K562 (cell line): ENCODE data around the gene MSRB2.
"Not testable (repeated sequence)": the region's sequence is repeated elsewhere in the genome, so short reads cannot be mapped to it uniquely, and the experiment has no call there.

ENCODE experiments used
- BHLHE40 ChIP-seq: IDR thresholded peaks from 2 replicates; pipeline ENCODE4 v1.6.1; 2011; ENCODE audit warnings: low read length, improper control_type of control experiment
- EZH2 ChIP-seq: IDR thresholded peaks from 2 replicates; pipeline ENCODE4 v1.6.1; 2012; ENCODE audit warnings: low read depth, mild to moderate bottlenecking, inconsistent platforms, low read length, borderline replicate concordance
- GATA2 ChIP-seq: sonication (generic); formaldehyde crosslinking; IDR thresholded peaks from 2 replicates; pipeline ENCODE4 v1.4.0; 2020; ENCODE audit warnings: mild to moderate bottlenecking, missing genetic modification reagents
- KLF6 ChIP-seq: fragments of 250-450 bp; sonication (Bioruptor Pico); IDR thresholded peaks from 2 replicates; pipeline ENCODE4 v1.4.0; 2020; ENCODE audit warnings: mild to moderate bottlenecking, moderate library complexity, borderline replicate concordance
- POLR2AphosphoS5 ChIP-seq: IDR thresholded peaks from 2 replicates; pipeline ENCODE4 v1.6.1; 2011; ENCODE audit warnings: mild to moderate bottlenecking, low read depth, low read length, moderate library complexity; ENCODE audit not compliant: control insufficient read depth, insufficient read depth
- SETDB1 ChIP-seq: IDR thresholded peaks from one replicate; pipeline ENCODE4 v1.6.1; 2012; ENCODE audit warnings: low read length, control low read depth, inconsistent platforms
- ZBTB5 ChIP-seq: fragments of 450-650 bp; IDR thresholded peaks from 2 replicates; pipeline ENCODE4 v1.6.1; 2017; ENCODE audit warnings: antibody characterized with exemption
- ZBTB7A ChIP-seq: IDR thresholded peaks from 2 replicates; pipeline ENCODE4 v1.6.1; 2011; ENCODE audit warnings: low read depth, mild to moderate bottlenecking, low read length, moderate library complexity, borderline replicate concordance; ENCODE audit not compliant: control insufficient read depth
- ZEB2 ChIP-seq: fragments of 450-650 bp; IDR thresholded peaks from 2 replicates; pipeline ENCODE4 v1.6.1; 2016
- ZFP1 ChIP-seq: fragments of 450-650 bp; formaldehyde crosslinking; IDR thresholded peaks from 2 replicates; pipeline ENCODE4 v1.4.0; 2020; ENCODE audit warnings: mild to moderate bottlenecking, mixed read lengths
- ZNF146 ChIP-seq: IDR thresholded peaks from one replicate; pipeline ENCODE4 v1.6.1; 2018; ENCODE audit warnings: missing compliant biosample characterization; ENCODE audit not compliant: unreplicated experiment
- TF ChIP-seq, protein P1 (sequence below): fragments of 250-450 bp; sonication (Bioruptor Pico); IDR thresholded peaks from 2 replicates; pipeline ENCODE4 v1.5.0; 2020; ENCODE audit warnings: mild to moderate bottlenecking, borderline replicate concordance
- TF ChIP-seq, protein P2 (sequence below), 3 experiments: IDR thresholded peaks in 2 of 3; conservative IDR thresholded peaks in 1 of 3; 2 replicates each; pipeline ENCODE4 v1.5.1; 2011 to 2012; ENCODE audit warnings: low read length in 3 of 3, mild to moderate bottlenecking in 3 of 3, control low read depth in 2 of 3, improper control_type of control experiment in 1 of 3, inconsistent platforms in 1 of 3, low read depth in 1 of 3, mixed read lengths in 1 of 3, moderate library complexity in 1 of 3; ENCODE audit not compliant: insufficient read depth in 2 of 3

GRCh38 chr10:23070092-23070912 lies 25.1 kb upstream of the MSRB2 start:
- not testable (repeated sequence) for TF ChIP-seq POLR2AphosphoS5; ZNF146; BHLHE40; KLF6 (CRISPR knock-in tag); ZFP1 (CRISPR knock-in tag); ZBTB7A; ZEB2; GATA2 (CRISPR knock-in tag); ZBTB5; SETDB1; EZH2
- TF ChIP-seq, protein P1, sequence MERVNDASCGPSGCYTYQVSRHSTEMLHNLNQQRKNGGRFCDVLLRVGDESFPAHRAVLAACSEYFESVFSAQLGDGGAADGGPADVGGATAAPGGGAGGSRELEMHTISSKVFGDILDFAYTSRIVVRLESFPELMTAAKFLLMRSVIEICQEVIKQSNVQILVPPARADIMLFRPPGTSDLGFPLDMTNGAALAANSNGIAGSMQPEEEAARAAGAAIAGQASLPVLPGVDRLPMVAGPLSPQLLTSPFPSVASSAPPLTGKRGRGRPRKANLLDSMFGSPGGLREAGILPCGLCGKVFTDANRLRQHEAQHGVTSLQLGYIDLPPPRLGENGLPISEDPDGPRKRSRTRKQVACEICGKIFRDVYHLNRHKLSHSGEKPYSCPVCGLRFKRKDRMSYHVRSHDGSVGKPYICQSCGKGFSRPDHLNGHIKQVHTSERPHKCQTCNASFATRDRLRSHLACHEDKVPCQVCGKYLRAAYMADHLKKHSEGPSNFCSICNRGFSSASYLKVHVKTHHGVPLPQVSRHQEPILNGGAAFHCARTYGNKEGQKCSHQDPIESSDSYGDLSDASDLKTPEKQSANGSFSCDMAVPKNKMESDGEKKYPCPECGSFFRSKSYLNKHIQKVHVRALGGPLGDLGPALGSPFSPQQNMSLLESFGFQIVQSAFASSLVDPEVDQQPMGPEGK (CRISPR knock-in tag) = not testable (repeated sequence)
- TF ChIP-seq, protein P2, sequence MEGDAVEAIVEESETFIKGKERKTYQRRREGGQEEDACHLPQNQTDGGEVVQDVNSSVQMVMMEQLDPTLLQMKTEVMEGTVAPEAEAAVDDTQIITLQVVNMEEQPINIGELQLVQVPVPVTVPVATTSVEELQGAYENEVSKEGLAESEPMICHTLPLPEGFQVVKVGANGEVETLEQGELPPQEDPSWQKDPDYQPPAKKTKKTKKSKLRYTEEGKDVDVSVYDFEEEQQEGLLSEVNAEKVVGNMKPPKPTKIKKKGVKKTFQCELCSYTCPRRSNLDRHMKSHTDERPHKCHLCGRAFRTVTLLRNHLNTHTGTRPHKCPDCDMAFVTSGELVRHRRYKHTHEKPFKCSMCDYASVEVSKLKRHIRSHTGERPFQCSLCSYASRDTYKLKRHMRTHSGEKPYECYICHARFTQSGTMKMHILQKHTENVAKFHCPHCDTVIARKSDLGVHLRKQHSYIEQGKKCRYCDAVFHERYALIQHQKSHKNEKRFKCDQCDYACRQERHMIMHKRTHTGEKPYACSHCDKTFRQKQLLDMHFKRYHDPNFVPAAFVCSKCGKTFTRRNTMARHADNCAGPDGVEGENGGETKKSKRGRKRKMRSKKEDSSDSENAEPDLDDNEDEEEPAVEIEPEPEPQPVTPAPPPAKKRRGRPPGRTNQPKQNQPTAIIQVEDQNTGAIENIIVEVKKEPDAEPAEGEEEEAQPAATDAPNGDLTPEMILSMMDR (IDR thresholded peaks at IDR 0.05 in 2 of 3, conservative IDR thresholded peaks at IDR 0.05 in 1 of 3; ENCODE audit: insufficient read depth in 2 of 3, low read depth in 1 of 3, low read length in 3 of 3) = not testable (repeated sequence)
